Measurements from ENCODE around the gene ITGA5. TPM values are rescaled to one million over a fixed set of nuclear protein-coding genes. Genes with fewer than 3 reads are reported as not detected.

The ITGA5 gene
- total RNA-seq, 2 donors from 2014 or later: 80.5 to 144 TPM

- H3K27ac ChIP-seq: peak overlapping the region; percentile 38 to 47
- no peaks in the 10 kb centered on the region for H3K27me3 ChIP-seq
- H3K4me3 ChIP-seq: no peak overlapping the region
- no peaks in the 10 kb centered on the region for H3K36me3 ChIP-seq
- H3K4me1 ChIP-seq: peaks cover 0 to 88% of the 10 kb centered on the region in 2 donors
- TF ChIP-seq, protein P1, sequence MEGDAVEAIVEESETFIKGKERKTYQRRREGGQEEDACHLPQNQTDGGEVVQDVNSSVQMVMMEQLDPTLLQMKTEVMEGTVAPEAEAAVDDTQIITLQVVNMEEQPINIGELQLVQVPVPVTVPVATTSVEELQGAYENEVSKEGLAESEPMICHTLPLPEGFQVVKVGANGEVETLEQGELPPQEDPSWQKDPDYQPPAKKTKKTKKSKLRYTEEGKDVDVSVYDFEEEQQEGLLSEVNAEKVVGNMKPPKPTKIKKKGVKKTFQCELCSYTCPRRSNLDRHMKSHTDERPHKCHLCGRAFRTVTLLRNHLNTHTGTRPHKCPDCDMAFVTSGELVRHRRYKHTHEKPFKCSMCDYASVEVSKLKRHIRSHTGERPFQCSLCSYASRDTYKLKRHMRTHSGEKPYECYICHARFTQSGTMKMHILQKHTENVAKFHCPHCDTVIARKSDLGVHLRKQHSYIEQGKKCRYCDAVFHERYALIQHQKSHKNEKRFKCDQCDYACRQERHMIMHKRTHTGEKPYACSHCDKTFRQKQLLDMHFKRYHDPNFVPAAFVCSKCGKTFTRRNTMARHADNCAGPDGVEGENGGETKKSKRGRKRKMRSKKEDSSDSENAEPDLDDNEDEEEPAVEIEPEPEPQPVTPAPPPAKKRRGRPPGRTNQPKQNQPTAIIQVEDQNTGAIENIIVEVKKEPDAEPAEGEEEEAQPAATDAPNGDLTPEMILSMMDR (IDR thresholded peaks at IDR 0.05): no peak
- no peaks in the 10 kb centered on the region for H3K9me3 ChIP-seq
- DNase-seq (ENCODE audit: low spot score): no peak
Observed at GRCh38 chr12:54429014-54429471, 10.0 kb upstream of the ITGA5 start.

DNA sequence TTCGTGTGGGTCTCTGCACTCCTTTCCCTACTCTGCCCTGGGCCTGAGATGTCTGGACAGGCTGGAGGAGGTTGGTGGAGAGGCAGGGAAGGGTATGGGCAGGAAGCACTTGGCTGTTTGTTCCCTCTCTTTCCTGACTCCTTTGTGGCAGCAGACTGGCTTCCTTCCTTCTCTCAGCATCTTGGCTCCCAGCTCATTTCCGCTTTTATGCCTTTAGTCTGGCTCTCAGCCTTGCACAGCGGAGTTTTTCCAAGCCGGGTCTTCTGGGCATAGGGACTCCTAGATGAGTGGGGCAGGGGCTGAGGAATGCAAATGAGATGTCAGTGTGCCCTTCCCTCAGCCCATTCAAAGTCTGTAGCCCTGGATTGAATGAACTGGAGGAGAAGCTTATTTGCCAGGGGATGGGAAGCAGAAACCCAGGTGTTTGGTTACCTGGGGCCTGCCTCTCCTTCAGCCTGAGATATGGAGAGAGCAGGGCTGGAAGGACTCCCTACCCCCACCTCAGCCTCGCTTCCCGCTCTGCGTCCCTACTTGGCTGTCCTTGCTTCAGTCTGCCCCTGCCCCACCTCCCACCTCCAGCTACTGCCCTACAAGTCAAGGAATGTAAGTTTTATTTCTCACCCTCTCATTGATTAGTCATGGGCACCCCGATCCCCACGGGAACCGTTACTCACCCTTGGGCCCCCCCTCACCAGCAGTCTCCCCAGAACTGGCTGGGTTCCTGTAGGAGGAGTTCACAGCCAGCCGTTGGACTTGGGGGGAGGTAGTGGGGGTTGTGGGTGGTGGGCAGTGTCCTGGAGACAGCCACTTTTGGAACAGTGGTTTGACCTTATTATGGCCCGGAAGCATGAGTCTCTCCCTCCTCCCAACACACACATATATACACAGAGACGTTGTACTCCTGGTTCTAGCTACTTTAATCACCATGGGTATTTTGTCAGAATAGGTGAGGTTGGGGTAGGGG is 9.3 kb upstream of the ITGA5 start:
- no peaks in the 10 kb centered on the region for H3K9me3 ChIP-seq
- DNase-seq (ENCODE audit: low spot score): no peak
- no peaks in the 10 kb centered on the region for H3K27me3 ChIP-seq
- H3K4me1 ChIP-seq: peaks cover 0 to 95% of the 10 kb centered on the region in 2 donors
- H3K4me3 ChIP-seq: no peak overlapping the region
- peak overlapping the region; percentile 38 to 47 for H3K27ac ChIP-seq
- no peaks in the 10 kb centered on the region for H3K36me3 ChIP-seq
- TF ChIP-seq, protein P1 (IDR thresholded peaks at IDR 0.05): no peak

- DNase-seq (ENCODE audit: low spot score): no peak
- H3K9me3 ChIP-seq: no peaks in the 10 kb centered on the region
- H3K27me3 ChIP-seq: no peaks in the 10 kb centered on the region
- peaks cover 0 to 94% of the 10 kb centered on the region in 2 donors for H3K4me1 ChIP-seq
- no peaks in the 10 kb centered on the region for H3K36me3 ChIP-seq
- H3K27ac ChIP-seq: peak overlapping the region in 1 of 2 donors; percentile 6
- TF ChIP-seq, protein P1 (IDR thresholded peaks at IDR 0.05): no peak
- no peak overlapping the region for H3K4me3 ChIP-seq
Observed at GRCh38 chr12:54427106-54427505, 8.0 kb upstream of the ITGA5 start.

DNA sequence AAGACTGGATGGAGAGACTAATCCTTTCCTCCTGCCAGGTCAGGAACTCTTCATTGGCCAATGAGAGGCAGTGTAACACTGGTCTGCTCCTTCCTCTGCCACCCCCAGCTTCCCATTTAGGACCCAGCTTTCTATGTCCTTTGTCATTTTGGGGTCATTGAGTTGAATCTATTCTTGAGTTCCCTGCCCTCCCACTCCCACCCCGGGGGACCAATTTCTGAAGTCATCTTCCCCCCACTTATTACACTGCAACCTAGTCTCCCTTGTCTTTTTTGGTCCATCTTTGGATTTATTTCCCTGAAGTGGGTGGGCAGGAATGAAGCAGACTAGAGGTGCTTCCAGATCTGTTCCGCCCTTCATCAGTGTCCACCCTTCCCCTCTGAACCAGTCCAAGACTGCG is 7.6 kb upstream of the ITGA5 start:
- Histone ChIP-seq H3K4me3 (no peak overlapping the region), H3K4me1 (peaks cover 0 to 94% of the 10 kb centered on the region in 2 donors), H3K36me3 (no peaks in the 10 kb centered on the region), H3K27me3 (no peaks in the 10 kb centered on the region), H3K27ac (peak overlapping the region in 1 of 2 donors; percentile 6), H3K9me3 (no peaks in the 10 kb centered on the region)
- TF ChIP-seq, protein P1 (IDR thresholded peaks at IDR 0.05): no peak
- DNase-seq (ENCODE audit: low spot score): no peak

DNA sequence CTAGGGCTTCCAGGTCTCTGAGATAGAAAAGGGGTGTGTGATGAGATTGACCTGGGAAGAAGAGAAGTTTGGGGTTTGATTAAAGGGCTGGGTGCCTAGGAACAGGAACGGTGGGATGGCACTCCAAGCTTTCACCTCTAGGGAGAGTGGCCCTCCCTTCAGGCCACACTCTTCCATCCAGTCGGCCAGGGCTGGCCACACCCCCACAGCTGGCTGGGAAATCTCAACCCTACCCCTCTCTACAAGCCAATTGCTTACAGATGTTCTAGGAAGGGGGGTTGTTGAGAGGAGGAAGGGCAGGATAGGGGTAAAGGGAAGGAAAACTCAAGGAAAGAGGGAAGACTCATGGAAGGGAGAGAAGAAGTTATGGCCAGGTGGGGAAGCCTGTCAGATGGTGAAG is 6.6 kb upstream of the ITGA5 start:
- Histone ChIP-seq H3K36me3 (no peaks in the 10 kb centered on the region), H3K27ac (no peak overlapping the region), H3K4me3 (no peak overlapping the region), H3K27me3 (no peaks in the 10 kb centered on the region), H3K4me1 (peaks cover 0 to 96% of the 10 kb centered on the region in 2 donors), H3K9me3 (no peaks in the 10 kb centered on the region)
- no peak for DNase-seq (ENCODE audit: low spot score)
- TF ChIP-seq, protein P1 (IDR thresholded peaks at IDR 0.05): no peak

Measured in right atrium auricular region (tissue), 2 donors.